Brain pericyte (primary cell): ENCODE data around the gene MBD3L3.
A peak's percentile ranks its signal among the peaks of the same experiment; 100 is the strongest.
"Not testable (repeated sequence)": the region's sequence is repeated elsewhere in the genome, so short reads cannot be mapped to it uniquely, and the experiment has no call there.

Source experiments
- DNase-seq: peaks from one replicate; pipeline ENCODE4 v3.0.0-alpha.2; 2012; ENCODE audit warnings: low read depth, low spot score

MBD3L3 gene

GRCh38 chr19:7058576-7058975, at the start of gene MBD3L3:
TSS of gene MBD3L3 (minus strand) at chr19:7058676. CDS start at chr19:7058605, 71 bp downstream.
- DNase-seq, result not testable (repeated sequence)

- no peak for DNase-seq
These were observed 48.5 kb upstream of the MBD3L3 start for GRCh38 chr19:7106711-7107657.

GRCh38 chr19:7104747-7105447, 46.4 kb upstream of the MBD3L3 start:
- no peak for DNase-seq

GRCh38 chr19:7101498-7102253, 43.2 kb upstream of the MBD3L3 start:
- no peak for DNase-seq

- no peak for DNase-seq
These were observed 41.1 kb upstream of the MBD3L3 start for GRCh38 chr19:7099597-7099921.

- peak; percentile 87 for DNase-seq
These were observed 40.5 kb upstream of the MBD3L3 start for GRCh38 chr19:7098701-7099596.

- DNase-seq, result no peak
These were observed 39.6 kb upstream of the MBD3L3 start for GRCh38 chr19:7098096-7098495.

- DNase-seq, result no peak
These were observed 30.5 kb upstream of the MBD3L3 start for GRCh38 chr19:7088999-7089398.

- DNase-seq, result no peak
These were observed 24.8 kb upstream of the MBD3L3 start for GRCh38 chr19:7083076-7083956.

GRCh38 chr19:7078008-7078407, 19.5 kb upstream of the MBD3L3 start:
- DNase-seq, result no peak

GRCh38 chr19:7076151-7076550, 17.7 kb upstream of the MBD3L3 start:
- no peak for DNase-seq

GRCh38 chr19:7074705-7075282, 16.3 kb upstream of the MBD3L3 start:
- no peak for DNase-seq

- no peak for DNase-seq
These were observed 14.1 kb upstream of the MBD3L3 start for GRCh38 chr19:7072541-7072940.

- DNase-seq, result no peak
These were observed 11.4 kb upstream of the MBD3L3 start for GRCh38 chr19:7069904-7070226.

GRCh38 chr19:7069042-7069903, 10.8 kb upstream of the MBD3L3 start, which contains the start of gene ZNF557:
TSS of gene ZNF557 (plus strand) at chr19:7069703. CDS start at chr19:7075075, 5,372 bp downstream.
- peak; percentile 90 for DNase-seq

GRCh38 chr19:7068599-7068998, 10.1 kb upstream of the MBD3L3 start:
- no peak for DNase-seq

- no peak for DNase-seq
These were observed 9.2 kb upstream of the MBD3L3 start for GRCh38 chr19:7067716-7068115.

- not testable (repeated sequence) for DNase-seq
These were observed 8.6 kb upstream of the MBD3L3 start for GRCh38 chr19:7067122-7067521.
